Activated naive CD8-positive, alpha-beta T cell treated with anti-CD3 and anti-CD28 coated beads, Interleukin-2, amount 10 ng/mL, durations not matched to agents 7 days and 5 days (primary cell): ENCODE data around the gene KBTBD4. TPM values are rescaled to one million over a fixed set of nuclear protein-coding genes. Genes with fewer than 3 reads are reported as not detected.
A peak's percentile ranks its signal among the peaks of the same experiment; 100 is the strongest.
"Not testable (repeated sequence)": the region's sequence is repeated elsewhere in the genome, so short reads cannot be mapped to it uniquely, and the experiment has no call there.

Experiments
- ATAC-seq: fragments of 150-1000 bp; cut with Tn5 transposase; one replicate; pipeline ENCODE4 v1.10.0; 2021; ENCODE audit warnings: low read depth, moderate library complexity
- POLR2A ChIA-PET: fragments of 350-600 bp; sonication (Branson Sonifier 250); formaldehyde crosslinking; loops from one replicate; lab custom pipeline; 2021; ENCODE audit warnings: antibody characterized with exemption; lab: Charles Lee
- DNase-seq: peaks from one replicate; pipeline ENCODE4 v3.0.0; 2021
- H3K27ac Mint-ChIP-seq: one replicate; pipeline ENCODE4 v1.8.0; 2022; ENCODE audit warnings: mild to moderate bottlenecking, mixed read lengths
- H3K27me3 Mint-ChIP-seq: one replicate; pipeline ENCODE4 v1.8.0; 2022; ENCODE audit warnings: mild to moderate bottlenecking, moderate library complexity, mixed read lengths
- H3K36me3 Mint-ChIP-seq: one replicate; pipeline ENCODE4 v1.8.0; 2021; ENCODE audit warnings: mild to moderate bottlenecking, mixed read lengths
- H3K4me1 Mint-ChIP-seq: one replicate; pipeline ENCODE4 v1.8.0; 2021; ENCODE audit warnings: mixed read lengths
- H3K4me3 Mint-ChIP-seq: one replicate; pipeline ENCODE4 v1.8.0; 2022; ENCODE audit warnings: mild to moderate bottlenecking, moderate library complexity, mixed read lengths
- H3K9me3 Mint-ChIP-seq: one replicate; pipeline ENCODE4 v1.8.0; 2021; ENCODE audit warnings: mixed read lengths
- total RNA-seq, 2 experiments: library from RNA; stranded (reverse); gene quantifications; one replicate each; pipeline ENCODE4 v1.2.3, GENCODE V29; 2021

Gene KBTBD4
- total RNA-seq, 2 experiments from 2014 or later: 18.8 to 19.0 TPM

DNA sequence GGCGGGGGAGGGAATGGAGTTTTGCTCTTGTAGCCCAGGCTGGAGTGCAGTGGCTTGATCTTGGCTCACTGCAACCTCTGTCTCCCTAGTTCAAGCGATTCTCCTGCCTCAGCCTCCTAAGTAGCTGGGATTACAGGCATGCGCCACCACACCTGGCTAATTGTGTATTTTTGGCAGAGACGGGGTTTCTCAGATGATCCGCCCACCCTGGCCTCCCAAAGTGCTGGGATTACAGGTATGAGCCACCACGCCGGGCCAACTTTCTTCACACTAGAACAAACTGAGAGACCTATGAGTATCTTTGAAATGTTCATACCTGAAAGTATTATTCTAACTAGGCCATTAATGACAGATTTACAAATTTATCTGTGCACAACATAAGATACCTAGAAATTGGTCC lies 32.5 kb downstream of the KBTBD4 start:
- POLR2A ChIA-PET, H3K27ac Mint-ChIP-seq: not testable (repeated sequence)
- peaks cover 32% of the 10 kb centered on the region for H3K4me1 Mint-ChIP-seq

DNA sequence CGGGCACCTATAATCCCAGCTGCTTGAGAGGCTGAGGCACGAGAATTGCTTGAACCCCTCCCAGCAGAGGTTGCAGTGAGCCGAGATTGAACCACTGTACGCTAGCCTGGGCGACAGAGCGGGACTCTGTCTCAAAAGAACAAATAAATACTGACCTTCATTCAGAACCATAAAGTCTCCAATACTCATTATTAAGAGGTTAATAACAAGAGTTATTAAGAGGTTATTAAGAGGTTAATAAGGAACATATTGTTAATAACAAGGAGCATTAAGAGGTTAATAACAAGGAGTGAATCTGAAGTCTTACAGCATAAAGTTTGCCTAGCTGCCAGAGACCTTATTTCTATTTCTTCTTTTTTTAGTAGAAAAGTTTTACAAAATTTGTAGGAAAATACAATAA lies 33.5 kb downstream of the KBTBD4 start:
- H3K36me3 Mint-ChIP-seq: peaks cover 16% of the 10 kb centered on the region
- no peaks in the 10 kb centered on the region for H3K9me3 Mint-ChIP-seq
- POLR2A ChIA-PET: no interaction called here
- H3K27me3 Mint-ChIP-seq: no peaks in the 10 kb centered on the region
- ATAC-seq: no peak
- no peak overlapping the region for H3K4me3 Mint-ChIP-seq
- DNase-seq: no peak
- peaks cover 34% of the 10 kb centered on the region for H3K4me1 Mint-ChIP-seq
- no peak overlapping the region for H3K27ac Mint-ChIP-seq

More for the DNA sequence above, 32.5 kb downstream of the KBTBD4 start:
- H3K4me3 Mint-ChIP-seq, H3K9me3 Mint-ChIP-seq, ATAC-seq, DNase-seq, H3K27me3 Mint-ChIP-seq: not testable (repeated sequence)
- H3K36me3 Mint-ChIP-seq: peaks cover 16% of the 10 kb centered on the region

DNA sequence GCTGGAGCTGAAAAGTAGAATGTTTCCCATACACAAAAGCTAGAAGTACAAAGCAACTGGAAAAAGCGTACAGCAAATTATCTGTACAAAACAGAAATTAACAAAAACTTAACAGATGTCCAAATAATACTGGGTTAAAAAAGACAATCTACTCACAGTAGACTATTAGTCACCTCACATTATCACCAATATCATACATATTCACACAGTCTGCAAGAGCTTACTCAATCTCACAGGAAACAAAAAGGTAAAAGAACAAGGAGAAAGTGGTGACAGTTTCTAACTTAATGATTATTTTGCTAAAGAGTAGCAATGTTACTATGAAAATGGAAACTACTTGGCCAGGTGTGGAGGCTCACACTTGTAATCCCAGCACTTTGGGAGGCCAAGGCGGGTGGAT lies 37.7 kb downstream of the KBTBD4 start:
- H3K27ac Mint-ChIP-seq: peak overlapping the region; percentile 30
- ATAC-seq (no peak), DNase-seq (no peak)
- POLR2A ChIA-PET: no interaction called here
- peaks cover 20% of the 10 kb centered on the region for H3K36me3 Mint-ChIP-seq
- peaks cover 28% of the 10 kb centered on the region for H3K4me1 Mint-ChIP-seq
- H3K4me3 Mint-ChIP-seq: no peak overlapping the region
- no peaks in the 10 kb centered on the region for H3K9me3 Mint-ChIP-seq
- H3K27me3 Mint-ChIP-seq: no peaks in the 10 kb centered on the region

DNA sequence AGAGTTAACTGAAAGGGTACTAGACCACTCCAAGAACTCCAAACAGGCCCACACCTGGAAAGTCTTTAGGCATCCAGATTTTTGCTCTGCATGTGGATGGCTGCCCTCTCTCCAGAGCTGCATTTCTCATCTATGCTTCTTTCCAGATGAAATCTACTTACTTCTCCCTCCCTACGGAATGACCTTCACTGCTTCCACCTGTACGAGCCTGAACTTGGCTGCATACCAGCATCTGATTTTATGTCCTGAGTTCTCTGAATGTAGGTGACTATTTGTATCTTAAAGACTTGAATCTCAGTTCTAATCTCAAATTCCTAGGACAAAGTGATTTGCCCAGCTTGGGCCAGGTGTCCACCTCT lies 39.1 kb downstream of the KBTBD4 start:
- no peaks in the 10 kb centered on the region for H3K9me3 Mint-ChIP-seq
- ATAC-seq: no peak
- POLR2A ChIA-PET: no interaction called here
- H3K27me3 Mint-ChIP-seq: no peaks in the 10 kb centered on the region
- DNase-seq: no peak
- no peak overlapping the region for H3K4me3 Mint-ChIP-seq
- H3K36me3 Mint-ChIP-seq: peaks cover 23% of the 10 kb centered on the region
- H3K4me1 Mint-ChIP-seq: peaks cover 31% of the 10 kb centered on the region
- no peak overlapping the region for H3K27ac Mint-ChIP-seq

DNA sequence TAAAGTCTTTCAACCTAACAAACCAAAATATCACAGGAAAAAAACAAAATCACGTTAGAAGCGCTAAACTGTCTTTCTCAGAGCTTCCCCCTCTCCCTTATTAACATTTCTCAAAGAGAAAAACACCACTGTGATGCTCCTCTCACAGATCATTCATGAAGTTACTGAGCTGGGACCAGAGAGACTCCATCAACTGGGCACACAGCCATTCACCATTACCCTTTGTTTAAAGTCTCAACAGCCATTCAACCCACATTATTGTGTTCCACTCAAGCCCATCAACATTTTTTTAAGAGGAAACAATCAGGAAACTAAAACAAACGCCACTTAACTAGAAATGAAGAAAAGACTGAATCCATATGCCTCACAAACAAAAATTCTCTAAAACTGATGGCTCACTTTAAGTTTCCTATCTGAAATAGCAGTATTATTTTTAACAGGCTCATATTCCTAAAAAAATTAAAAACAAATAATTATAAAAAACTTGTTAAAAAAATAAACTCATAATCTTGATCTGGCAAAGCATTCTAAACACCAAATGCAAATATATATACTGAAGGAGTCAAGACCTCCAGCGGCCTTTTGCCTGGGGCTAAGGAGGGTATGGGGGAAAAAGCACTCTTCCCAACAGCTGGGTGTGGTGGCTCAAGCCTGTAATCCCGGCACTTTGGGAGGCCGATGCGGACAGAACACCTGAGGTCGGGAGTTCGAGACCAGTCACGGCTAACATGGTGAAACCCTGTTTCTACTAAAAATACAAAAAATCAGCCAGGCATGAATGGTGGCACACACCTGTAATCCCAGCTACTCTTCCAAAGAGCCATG lies 39.8 kb downstream of the KBTBD4 start:
- DNase-seq (no peak), ATAC-seq (no peak)
- no peak overlapping the region for H3K4me3 Mint-ChIP-seq
- peaks cover 26% of the 10 kb centered on the region for H3K4me1 Mint-ChIP-seq
- H3K9me3 Mint-ChIP-seq: no peaks in the 10 kb centered on the region
- H3K27me3 Mint-ChIP-seq: no peaks in the 10 kb centered on the region
- H3K36me3 Mint-ChIP-seq: peaks cover 23% of the 10 kb centered on the region
- H3K27ac Mint-ChIP-seq: no peak overlapping the region
- POLR2A ChIA-PET: interaction anchor here (0.7 kb wide), 1 partner anchor 182 kb away, joined by 3 read pairs; no protein-coding TSS in a partner anchor

DNA sequence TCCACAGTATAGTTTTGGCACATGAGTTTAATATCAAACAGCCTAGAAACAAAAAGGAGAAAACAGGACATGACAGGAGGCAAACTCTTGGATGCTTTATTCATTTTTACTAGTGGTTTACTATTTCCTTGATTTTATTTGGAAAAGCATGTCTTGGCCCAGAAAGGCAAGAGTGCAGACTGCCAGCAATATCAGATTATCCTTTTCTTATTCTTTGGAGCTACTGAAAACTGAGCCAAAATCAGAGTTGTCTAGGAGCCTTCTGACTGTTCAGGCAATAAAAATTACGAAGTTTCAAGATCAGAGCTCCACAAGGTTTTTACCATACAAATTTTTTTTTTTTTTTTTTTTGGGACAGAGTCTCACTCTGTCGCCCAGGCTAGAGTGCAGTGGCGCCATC lies 41.9 kb downstream of the KBTBD4 start:
- Mint-ChIP-seq H3K4me1 (peaks cover 21% of the 10 kb centered on the region), H3K27ac (no peak overlapping the region), H3K4me3 (no peak overlapping the region), H3K9me3 (no peaks in the 10 kb centered on the region), H3K27me3 (no peaks in the 10 kb centered on the region), H3K36me3 (peaks cover 23% of the 10 kb centered on the region)
- POLR2A ChIA-PET: no interaction called here
- no peak for ATAC-seq
- no peak for DNase-seq

DNA sequence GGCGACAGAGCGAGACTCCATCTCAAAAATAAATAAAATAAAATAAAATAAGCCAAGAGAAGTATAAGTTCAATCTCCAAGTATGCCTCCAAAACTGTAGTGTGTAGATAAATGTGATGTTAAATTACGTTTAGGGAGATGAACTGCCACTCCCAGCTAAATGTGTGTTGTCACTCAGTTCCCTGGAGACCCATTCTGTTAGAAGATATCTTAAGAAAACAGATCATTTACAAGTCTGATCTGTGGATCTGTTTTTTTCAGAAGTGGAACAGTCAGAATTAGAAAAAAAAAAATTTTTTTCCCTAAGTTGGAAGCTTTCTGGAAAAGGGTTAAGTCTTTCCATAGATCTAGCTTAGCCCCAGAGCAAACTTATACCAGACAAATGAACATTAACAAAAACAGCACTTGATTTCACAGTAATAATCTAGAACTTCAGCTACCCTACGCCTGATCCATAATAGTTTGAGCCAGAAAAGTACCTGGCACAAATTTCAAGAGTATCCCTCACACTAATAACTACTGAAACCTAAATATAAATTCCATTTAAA lies 44.0 kb downstream of the KBTBD4 start:
- no peaks in the 10 kb centered on the region for H3K9me3 Mint-ChIP-seq

DNA sequence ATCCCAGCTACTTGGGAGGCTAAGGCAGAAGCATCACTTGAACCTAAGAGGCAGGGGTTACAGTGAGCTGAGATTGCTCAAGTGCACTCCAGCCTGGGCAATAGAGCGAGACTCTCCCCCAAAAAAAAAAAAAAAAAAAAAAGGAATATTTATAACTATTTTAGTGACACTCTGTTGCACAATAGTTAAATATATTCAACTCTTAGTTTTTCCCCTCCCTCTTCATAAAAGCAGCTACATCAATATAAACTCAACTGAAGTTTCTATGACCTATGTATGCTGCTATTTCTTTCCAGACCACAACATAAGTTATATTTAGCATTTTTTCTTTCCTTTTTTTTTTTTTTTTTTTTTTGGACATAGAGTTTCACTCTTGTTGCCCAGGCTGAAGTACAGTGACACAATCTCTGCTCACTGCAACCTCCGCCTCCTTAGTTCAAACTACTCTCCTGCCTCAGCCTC lies 45.0 kb downstream of the KBTBD4 start:
- H3K36me3 Mint-ChIP-seq: peaks cover 18% of the 10 kb centered on the region
- DNase-seq (no peak), ATAC-seq (no peak)
- H3K27me3 Mint-ChIP-seq: no peaks in the 10 kb centered on the region
- H3K9me3 Mint-ChIP-seq: no peaks in the 10 kb centered on the region
- H3K4me3 Mint-ChIP-seq: no peak overlapping the region
- H3K27ac Mint-ChIP-seq: no peak overlapping the region
- peaks cover 9% of the 10 kb centered on the region for H3K4me1 Mint-ChIP-seq
- POLR2A ChIA-PET: interaction anchor here (0.6 kb wide), 1 partner anchor 204 kb away, joined by 5 read pairs; no protein-coding TSS in a partner anchor

More for the DNA sequence above, 44.0 kb downstream of the KBTBD4 start:
- DNase-seq: no peak
- Mint-ChIP-seq H3K27me3 (no peaks in the 10 kb centered on the region), H3K4me1 (peaks cover 10% of the 10 kb centered on the region), H3K4me3 (no peak overlapping the region), H3K36me3 (peaks cover 21% of the 10 kb centered on the region), H3K27ac (no peak overlapping the region)
- ATAC-seq: no peak
- POLR2A ChIA-PET: interaction anchor here (0.6 kb wide), 1 partner anchor 41 kb away, joined by 3 read pairs; no protein-coding TSS in a partner anchor

DNA sequence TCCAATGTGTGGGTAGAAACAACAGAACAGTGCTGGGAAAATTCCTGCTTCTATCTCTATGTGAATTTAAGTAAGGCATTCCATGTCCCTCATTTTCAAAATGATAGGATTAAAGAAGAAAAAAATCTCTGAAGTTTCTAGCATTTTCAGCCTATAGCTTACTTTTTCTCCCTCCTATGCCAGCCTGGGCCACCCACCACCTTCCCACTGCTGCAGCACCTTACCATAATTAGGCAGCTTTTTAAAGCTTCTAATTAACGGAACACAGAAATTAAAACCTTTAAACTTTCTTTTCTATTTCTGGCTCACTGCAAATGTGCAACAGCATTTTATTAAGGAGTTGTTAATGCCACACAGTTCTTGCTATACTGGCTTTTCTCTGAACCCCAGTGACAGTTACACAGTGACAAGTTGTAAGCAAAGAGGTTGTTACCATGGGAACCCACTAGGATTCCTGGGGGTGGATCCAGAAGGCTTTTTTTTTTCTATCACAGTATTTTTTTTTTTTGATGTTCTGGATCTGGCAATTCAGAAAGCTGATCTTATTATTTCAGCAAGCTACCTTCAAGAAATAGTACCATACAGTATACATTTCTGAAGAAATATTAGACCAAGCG lies 46.1 kb downstream of the KBTBD4 start:
- peaks cover 9% of the 10 kb centered on the region for H3K4me1 Mint-ChIP-seq
- no peak overlapping the region for H3K27ac Mint-ChIP-seq
- ATAC-seq: no peak

DNA sequence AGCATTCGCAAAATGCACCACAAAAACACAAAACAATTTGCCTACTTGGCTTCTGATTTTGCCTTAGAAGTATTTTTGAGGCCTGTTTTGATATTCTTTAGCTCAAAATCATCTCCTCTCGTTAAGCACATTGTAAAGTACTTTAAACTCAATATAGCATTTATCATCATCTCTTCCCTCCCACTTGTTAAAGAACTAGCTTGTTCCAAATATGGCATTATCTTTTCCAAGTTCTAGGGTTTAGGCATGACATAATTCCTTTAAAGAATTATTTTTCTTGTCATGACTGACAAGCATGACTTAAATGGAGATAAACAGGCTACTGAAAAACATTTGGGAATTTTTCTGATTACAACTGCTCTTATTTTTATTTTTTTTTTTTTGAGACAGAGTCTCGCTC lies 47.1 kb downstream of the KBTBD4 start:
- H3K27me3 Mint-ChIP-seq: no peaks in the 10 kb centered on the region

More for the DNA sequence above, 46.1 kb downstream of the KBTBD4 start:
- no peak for DNase-seq
- Mint-ChIP-seq H3K36me3 (peaks cover 14% of the 10 kb centered on the region), H3K4me3 (no peak overlapping the region), H3K9me3 (no peaks in the 10 kb centered on the region), H3K27me3 (no peaks in the 10 kb centered on the region)
- POLR2A ChIA-PET: interaction anchor here (0.6 kb wide), 1 partner anchor 46 kb away, joined by 6 read pairs; the partner anchor contains the start of genes KBTBD4 and NDUFS3

DNA sequence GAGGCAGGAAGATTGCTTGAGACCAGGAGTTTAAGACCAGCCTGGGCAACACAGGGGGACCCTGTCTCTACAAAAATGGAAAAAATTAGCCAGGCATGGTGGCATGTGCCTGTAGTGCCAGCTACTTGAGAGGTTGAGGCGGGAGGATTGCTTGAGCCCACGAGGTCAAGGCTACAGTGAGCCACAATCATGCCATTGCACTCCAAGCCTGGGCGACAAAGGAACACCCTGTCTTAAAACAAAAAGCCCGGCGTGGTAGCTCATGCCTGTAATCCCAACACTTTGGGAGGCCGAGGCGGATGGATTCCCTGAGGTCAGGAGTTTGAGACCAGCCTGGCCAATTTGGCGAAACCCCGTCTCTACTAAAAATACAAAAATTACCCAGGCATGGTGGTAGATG lies 48.0 kb downstream of the KBTBD4 start:
- not testable (repeated sequence) for DNase-seq, H3K9me3 Mint-ChIP-seq, H3K27ac Mint-ChIP-seq, ATAC-seq, H3K4me3 Mint-ChIP-seq, H3K27me3 Mint-ChIP-seq
- Mint-ChIP-seq H3K4me1 (peaks cover 12% of the 10 kb centered on the region), H3K36me3 (peaks cover 11% of the 10 kb centered on the region)
- POLR2A ChIA-PET: interaction anchor here (1.5 kb wide), 1 partner anchor 35 kb away, joined by 4 read pairs; the partner anchor contains the start of gene PTPMT1

More for the DNA sequence above, 47.1 kb downstream of the KBTBD4 start:
- no peaks in the 10 kb centered on the region for H3K9me3 Mint-ChIP-seq
- H3K4me3 Mint-ChIP-seq: no peak overlapping the region
- no peak for ATAC-seq
- POLR2A ChIA-PET: interaction anchor here (1.5 kb wide), 1 partner anchor 34 kb away, joined by 4 read pairs; the partner anchor contains the start of gene PTPMT1
- peaks cover 9% of the 10 kb centered on the region for H3K4me1 Mint-ChIP-seq
- H3K36me3 Mint-ChIP-seq: peaks cover 12% of the 10 kb centered on the region
- no peak overlapping the region for H3K27ac Mint-ChIP-seq
- DNase-seq: no peak

DNA sequence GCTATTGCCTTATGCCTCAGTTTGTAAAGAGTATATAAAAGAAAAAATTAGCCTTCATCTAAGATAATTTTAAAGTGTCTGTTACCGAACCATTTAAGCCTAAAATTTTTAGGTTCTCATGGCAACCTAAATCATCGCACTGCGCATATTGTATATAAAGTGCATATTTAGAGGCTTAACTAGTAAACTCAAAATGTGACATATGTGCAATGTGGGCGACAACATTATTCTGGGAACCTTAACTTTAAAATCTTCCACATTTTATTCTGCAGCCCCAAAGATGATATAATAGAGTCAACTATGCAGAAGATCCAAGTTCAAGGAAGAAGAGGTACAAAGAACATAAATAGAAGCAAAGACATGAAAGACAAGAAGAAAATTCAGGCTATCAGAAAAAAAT lies 48.8 kb downstream of the KBTBD4 start:
- H3K4me1 Mint-ChIP-seq: peaks cover 16% of the 10 kb centered on the region
- H3K27me3 Mint-ChIP-seq: no peaks in the 10 kb centered on the region
- H3K27ac Mint-ChIP-seq: no peak overlapping the region
- DNase-seq (no peak), ATAC-seq (no peak)
- peaks cover 8% of the 10 kb centered on the region for H3K36me3 Mint-ChIP-seq
- H3K4me3 Mint-ChIP-seq: no peak overlapping the region
- no peaks in the 10 kb centered on the region for H3K9me3 Mint-ChIP-seq
- POLR2A ChIA-PET: interaction anchor here (1.5 kb wide), 1 partner anchor 35 kb away, joined by 4 read pairs; the partner anchor contains the start of gene PTPMT1

DNA sequence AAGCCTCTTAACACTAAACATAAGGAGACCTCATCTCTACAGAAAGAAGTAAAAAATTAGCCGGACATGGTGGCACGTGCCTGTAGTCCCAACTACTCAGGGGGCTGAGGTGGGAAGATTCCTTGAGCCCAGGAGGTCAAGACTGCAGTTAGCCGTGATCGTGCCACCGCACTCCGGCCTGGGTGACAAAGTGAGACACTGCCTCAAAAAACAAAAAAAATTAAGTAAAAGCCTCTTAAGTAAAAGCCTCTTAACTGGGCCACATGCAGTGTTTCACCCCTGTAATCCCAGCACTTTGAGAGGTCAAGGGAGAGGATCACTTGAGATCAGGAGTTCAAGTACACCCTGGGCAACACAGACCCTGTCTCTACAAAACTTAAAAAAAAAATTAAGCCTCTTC lies 51.6 kb downstream of the KBTBD4 start:
- Mint-ChIP-seq H3K4me3 (no peak overlapping the region), H3K9me3 (no peaks in the 10 kb centered on the region), H3K27me3 (no peaks in the 10 kb centered on the region), H3K27ac (no peak overlapping the region), H3K36me3 (peaks cover 8% of the 10 kb centered on the region), H3K4me1 (peaks cover 33% of the 10 kb centered on the region)
- no peak for DNase-seq
- no peak for ATAC-seq
- POLR2A ChIA-PET: interaction anchor here (0.6 kb wide), 1 partner anchor 476 kb away, joined by 3 read pairs; no protein-coding TSS in a partner anchor
